SK-N-SH treated with all-trans-retinoic acid at 6 μM for 48 hours (cell line): Measurements from ENCODE around the gene ZNF148.

Source experiments
- ARNTL ChIP-seq: fragments of 450-650 bp; formaldehyde crosslinking; IDR thresholded peaks from 2 replicates; pipeline ENCODE4 v1.5.0; 2020; ENCODE audit warnings: low read depth, mild to moderate bottlenecking, moderate library complexity, borderline replicate concordance
- BACH2 ChIP-seq: fragments of 250-450 bp; sonication (Bioruptor Pico); IDR thresholded peaks from 2 replicates; pipeline ENCODE4 v1.9.0; 2021; ENCODE audit warnings: mild to moderate bottlenecking, borderline replicate concordance
- GLIS3 ChIP-seq: fragments of 250-450 bp; sonication (Bioruptor Pico); IDR thresholded peaks from 2 replicates; pipeline ENCODE4 v1.5.0; 2020; ENCODE audit warnings: mild to moderate bottlenecking, moderate library complexity
- OSR1 ChIP-seq: fragments of 250-450 bp; sonication (Bioruptor Pico); IDR thresholded peaks from 2 replicates; pipeline ENCODE4 v1.8.0; 2022; ENCODE audit warnings: moderate library complexity, mild to moderate bottlenecking, inconsistent platforms
- ZC3H10 ChIP-seq: fragments of 250-450 bp; sonication (Bioruptor Pico); IDR thresholded peaks from 2 replicates; pipeline ENCODE4 v1.5.1; 2021; ENCODE audit warnings: mild to moderate bottlenecking, moderate library complexity
- ZFP3 ChIP-seq: fragments of 250-450 bp; sonication (Bioruptor Pico); IDR thresholded peaks from 2 replicates; pipeline ENCODE4 v1.5.0; 2020; ENCODE audit warnings: mild to moderate bottlenecking, moderate library complexity
- ZFP30 ChIP-seq: fragments of 450-650 bp; formaldehyde crosslinking; IDR thresholded peaks from 2 replicates; pipeline ENCODE4 v1.5.0; 2022; ENCODE audit warnings: mild to moderate bottlenecking, moderate library complexity
- ZNF565 ChIP-seq: fragments of 450-650 bp; formaldehyde crosslinking; conservative IDR thresholded peaks from 2 replicates; pipeline ENCODE4 v1.5.0; 2020; ENCODE audit warnings: low read depth, mild to moderate bottlenecking, moderate library complexity
- ZNF70 ChIP-seq: fragments of 450-650 bp; formaldehyde crosslinking; IDR thresholded peaks from 2 replicates; pipeline ENCODE4 v1.5.0; 2020; ENCODE audit warnings: mild to moderate bottlenecking, moderate library complexity
- TF ChIP-seq, protein P1 (sequence below): fragments of 250-450 bp; sonication (Bioruptor Pico); IDR thresholded peaks from 2 replicates; pipeline ENCODE4 v1.8.0; 2020; ENCODE audit warnings: mild to moderate bottlenecking, moderate library complexity, borderline replicate concordance
- TF ChIP-seq, protein P2 (sequence below): fragments of 250-450 bp; sonication (Bioruptor Pico); IDR thresholded peaks from 2 replicates; pipeline ENCODE4 v1.5.1; 2021; ENCODE audit warnings: mild to moderate bottlenecking, moderate library complexity

DNA sequence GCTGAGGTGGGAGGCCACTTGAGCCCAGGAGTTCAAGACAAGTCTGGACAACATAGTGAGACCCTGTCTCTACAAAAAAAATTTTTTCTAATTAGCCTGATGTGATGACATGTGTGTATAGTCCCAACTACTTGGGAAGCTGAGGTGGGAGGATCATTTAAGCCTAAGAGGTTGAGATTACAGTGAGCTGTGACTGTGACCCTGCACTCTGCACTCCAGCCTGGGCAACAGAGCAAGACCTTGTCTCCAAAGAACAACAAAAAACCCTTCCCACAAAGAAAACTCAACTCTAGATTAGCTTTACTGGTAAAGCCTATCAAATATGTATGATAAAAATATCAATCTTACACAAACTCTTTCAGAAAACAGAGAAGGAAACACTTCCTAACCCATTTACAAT lies 68.5 kb downstream of the ZNF148 start:
- TF ChIP-seq, protein P1, sequence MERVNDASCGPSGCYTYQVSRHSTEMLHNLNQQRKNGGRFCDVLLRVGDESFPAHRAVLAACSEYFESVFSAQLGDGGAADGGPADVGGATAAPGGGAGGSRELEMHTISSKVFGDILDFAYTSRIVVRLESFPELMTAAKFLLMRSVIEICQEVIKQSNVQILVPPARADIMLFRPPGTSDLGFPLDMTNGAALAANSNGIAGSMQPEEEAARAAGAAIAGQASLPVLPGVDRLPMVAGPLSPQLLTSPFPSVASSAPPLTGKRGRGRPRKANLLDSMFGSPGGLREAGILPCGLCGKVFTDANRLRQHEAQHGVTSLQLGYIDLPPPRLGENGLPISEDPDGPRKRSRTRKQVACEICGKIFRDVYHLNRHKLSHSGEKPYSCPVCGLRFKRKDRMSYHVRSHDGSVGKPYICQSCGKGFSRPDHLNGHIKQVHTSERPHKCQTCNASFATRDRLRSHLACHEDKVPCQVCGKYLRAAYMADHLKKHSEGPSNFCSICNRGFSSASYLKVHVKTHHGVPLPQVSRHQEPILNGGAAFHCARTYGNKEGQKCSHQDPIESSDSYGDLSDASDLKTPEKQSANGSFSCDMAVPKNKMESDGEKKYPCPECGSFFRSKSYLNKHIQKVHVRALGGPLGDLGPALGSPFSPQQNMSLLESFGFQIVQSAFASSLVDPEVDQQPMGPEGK (CRISPR knock-in tag): no peak
- TF ChIP-seq ZC3H10 (CRISPR knock-in tag) (no peak), BACH2 (CRISPR knock-in tag) (no peak), ARNTL (CRISPR knock-in tag) (no peak), ZNF70 (no peak), OSR1 (CRISPR knock-in tag) (no peak), ZFP30 (no peak), ZFP3 (CRISPR knock-in tag) (no peak), GLIS3 (CRISPR knock-in tag) (no peak), ZNF565 (CRISPR knock-in tag) (no peak)
- TF ChIP-seq, protein P2, sequence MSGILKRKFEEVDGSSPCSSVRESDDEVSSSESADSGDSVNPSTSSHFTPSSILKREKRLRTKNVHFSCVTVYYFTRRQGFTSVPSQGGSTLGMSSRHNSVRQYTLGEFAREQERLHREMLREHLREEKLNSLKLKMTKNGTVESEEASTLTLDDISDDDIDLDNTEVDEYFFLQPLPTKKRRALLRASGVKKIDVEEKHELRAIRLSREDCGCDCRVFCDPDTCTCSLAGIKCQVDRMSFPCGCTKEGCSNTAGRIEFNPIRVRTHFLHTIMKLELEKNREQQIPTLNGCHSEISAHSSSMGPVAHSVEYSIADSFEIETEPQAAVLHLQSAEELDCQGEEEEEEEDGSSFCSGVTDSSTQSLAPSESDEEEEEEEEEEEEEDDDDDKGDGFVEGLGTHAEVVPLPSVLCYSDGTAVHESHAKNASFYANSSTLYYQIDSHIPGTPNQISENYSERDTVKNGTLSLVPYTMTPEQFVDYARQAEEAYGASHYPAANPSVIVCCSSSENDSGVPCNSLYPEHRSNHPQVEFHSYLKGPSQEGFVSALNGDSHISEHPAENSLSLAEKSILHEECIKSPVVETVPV (CRISPR knock-in tag): no peak
